Measurements from ENCODE around the gene PALLD.

DNA sequence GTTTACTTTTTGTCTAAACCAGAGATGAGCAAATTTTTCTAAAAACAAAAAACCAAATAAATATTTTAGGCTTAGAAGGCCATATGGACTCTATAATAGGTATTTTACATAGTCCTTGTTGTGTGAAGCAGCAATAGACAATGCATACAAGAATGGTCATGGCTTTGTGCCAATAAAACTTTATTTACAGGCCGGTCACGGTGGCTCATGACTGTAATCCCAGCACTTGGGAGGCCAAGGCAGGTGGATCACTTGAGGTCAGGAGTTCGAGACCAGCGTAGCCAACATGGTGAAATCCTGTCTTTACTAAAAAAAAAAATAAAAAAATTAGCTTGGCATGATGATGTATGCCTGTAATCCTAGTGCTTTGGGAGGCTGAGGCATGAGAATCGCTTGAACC, 285.6 kb downstream of the PALLD start:
- TF ChIP-seq, protein P1, sequence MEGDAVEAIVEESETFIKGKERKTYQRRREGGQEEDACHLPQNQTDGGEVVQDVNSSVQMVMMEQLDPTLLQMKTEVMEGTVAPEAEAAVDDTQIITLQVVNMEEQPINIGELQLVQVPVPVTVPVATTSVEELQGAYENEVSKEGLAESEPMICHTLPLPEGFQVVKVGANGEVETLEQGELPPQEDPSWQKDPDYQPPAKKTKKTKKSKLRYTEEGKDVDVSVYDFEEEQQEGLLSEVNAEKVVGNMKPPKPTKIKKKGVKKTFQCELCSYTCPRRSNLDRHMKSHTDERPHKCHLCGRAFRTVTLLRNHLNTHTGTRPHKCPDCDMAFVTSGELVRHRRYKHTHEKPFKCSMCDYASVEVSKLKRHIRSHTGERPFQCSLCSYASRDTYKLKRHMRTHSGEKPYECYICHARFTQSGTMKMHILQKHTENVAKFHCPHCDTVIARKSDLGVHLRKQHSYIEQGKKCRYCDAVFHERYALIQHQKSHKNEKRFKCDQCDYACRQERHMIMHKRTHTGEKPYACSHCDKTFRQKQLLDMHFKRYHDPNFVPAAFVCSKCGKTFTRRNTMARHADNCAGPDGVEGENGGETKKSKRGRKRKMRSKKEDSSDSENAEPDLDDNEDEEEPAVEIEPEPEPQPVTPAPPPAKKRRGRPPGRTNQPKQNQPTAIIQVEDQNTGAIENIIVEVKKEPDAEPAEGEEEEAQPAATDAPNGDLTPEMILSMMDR (IDR thresholded peaks at IDR 0.05; ENCODE audit: low read depth, low read length), result no peak
- TF ChIP-seq POLR2A (IDR thresholded peaks at IDR 0.05; ENCODE audit: extremely low read depth, insufficient read length), result no peak
